ENCODE results near the gene ZNF823.

DNA sequence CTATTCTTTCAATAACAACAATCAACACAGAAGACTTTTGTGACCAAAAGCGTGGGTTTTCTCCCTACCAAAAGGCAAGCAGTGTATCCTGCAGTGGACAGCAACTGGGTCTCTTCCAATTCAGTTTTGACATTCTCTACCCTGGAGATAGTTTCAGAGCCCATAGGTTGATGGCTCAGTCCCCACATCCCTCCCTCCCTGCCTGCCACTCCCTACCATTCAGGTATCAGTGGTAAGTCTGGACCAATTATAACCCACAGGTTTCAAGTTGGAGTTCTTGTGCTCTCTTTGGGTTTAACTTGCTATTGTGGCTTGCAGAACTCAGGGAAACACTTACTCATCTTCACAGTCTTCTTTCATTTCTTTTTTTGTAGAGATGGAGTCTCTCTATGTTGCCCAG, 60.2 kb downstream of the ZNF823 start:
- TF ChIP-seq, protein P1, sequence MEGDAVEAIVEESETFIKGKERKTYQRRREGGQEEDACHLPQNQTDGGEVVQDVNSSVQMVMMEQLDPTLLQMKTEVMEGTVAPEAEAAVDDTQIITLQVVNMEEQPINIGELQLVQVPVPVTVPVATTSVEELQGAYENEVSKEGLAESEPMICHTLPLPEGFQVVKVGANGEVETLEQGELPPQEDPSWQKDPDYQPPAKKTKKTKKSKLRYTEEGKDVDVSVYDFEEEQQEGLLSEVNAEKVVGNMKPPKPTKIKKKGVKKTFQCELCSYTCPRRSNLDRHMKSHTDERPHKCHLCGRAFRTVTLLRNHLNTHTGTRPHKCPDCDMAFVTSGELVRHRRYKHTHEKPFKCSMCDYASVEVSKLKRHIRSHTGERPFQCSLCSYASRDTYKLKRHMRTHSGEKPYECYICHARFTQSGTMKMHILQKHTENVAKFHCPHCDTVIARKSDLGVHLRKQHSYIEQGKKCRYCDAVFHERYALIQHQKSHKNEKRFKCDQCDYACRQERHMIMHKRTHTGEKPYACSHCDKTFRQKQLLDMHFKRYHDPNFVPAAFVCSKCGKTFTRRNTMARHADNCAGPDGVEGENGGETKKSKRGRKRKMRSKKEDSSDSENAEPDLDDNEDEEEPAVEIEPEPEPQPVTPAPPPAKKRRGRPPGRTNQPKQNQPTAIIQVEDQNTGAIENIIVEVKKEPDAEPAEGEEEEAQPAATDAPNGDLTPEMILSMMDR (IDR thresholded peaks at IDR 0.05; ENCODE audit: low read length): no peak
- no peak for TF ChIP-seq EZH2 (IDR thresholded peaks at IDR 0.05; ENCODE audit: borderline replicate concordance, low read length)

Data from OCI-LY1 (cell line).